ENCODE data around the gene ENTHD1.

The ENTHD1 gene

GRCh38 chr22:39773976-39774539, 119.5 kb downstream of the ENTHD1 start:
- H3K4me3 ChIP-seq (replicated peaks; ENCODE audit: low read depth, low read length): no peak overlapping the region
- DNase-seq (ENCODE audit: low read depth): no peak
- TF ChIP-seq CTCF (IDR thresholded peaks at IDR 0.05; ENCODE audit: low read length, missing control alignments): no peak

- TF ChIP-seq CTCF (IDR thresholded peaks at IDR 0.05; ENCODE audit: low read length, missing control alignments): no peak
- no peak for DNase-seq (ENCODE audit: low read depth)
- H3K4me3 ChIP-seq (replicated peaks; ENCODE audit: low read depth, low read length): no peak overlapping the region
Observed at GRCh38 chr22:39773503-39773902, 120.1 kb downstream of the ENTHD1 start.

- DNase-seq (ENCODE audit: low read depth): no peak
- no peak overlapping the region for H3K4me3 ChIP-seq (replicated peaks; ENCODE audit: low read depth, low read length)
- TF ChIP-seq CTCF (IDR thresholded peaks at IDR 0.05; ENCODE audit: low read length, missing control alignments): no peak
Observed at GRCh38 chr22:39771486-39771885, 122.1 kb downstream of the ENTHD1 start.

- DNase-seq (ENCODE audit: low read depth): no peak
- TF ChIP-seq CTCF (IDR thresholded peaks at IDR 0.05; ENCODE audit: low read length, missing control alignments): no peak
- no peak overlapping the region for H3K4me3 ChIP-seq (replicated peaks; ENCODE audit: low read depth, low read length)
Observed at GRCh38 chr22:39765661-39766060, 127.9 kb downstream of the ENTHD1 start.

GRCh38 chr22:39765046-39765445, 128.5 kb downstream of the ENTHD1 start:
- TF ChIP-seq CTCF (IDR thresholded peaks at IDR 0.05; ENCODE audit: low read length, missing control alignments): no peak
- H3K4me3 ChIP-seq (replicated peaks; ENCODE audit: low read depth, low read length): no peak overlapping the region
- DNase-seq (ENCODE audit: low read depth): no peak

GRCh38 chr22:39763276-39763675, 130.3 kb downstream of the ENTHD1 start:
- TF ChIP-seq CTCF (IDR thresholded peaks at IDR 0.05; ENCODE audit: low read length, missing control alignments): no peak
- no peak overlapping the region for H3K4me3 ChIP-seq (replicated peaks; ENCODE audit: low read depth, low read length)
- DNase-seq (ENCODE audit: low read depth): no peak

GRCh38 chr22:39750759-39751158, 142.8 kb downstream of the ENTHD1 start:
- no peak overlapping the region for H3K4me3 ChIP-seq (replicated peaks; ENCODE audit: low read depth, low read length)
- TF ChIP-seq CTCF (IDR thresholded peaks at IDR 0.05; ENCODE audit: low read length, missing control alignments): no peak
- no peak for DNase-seq (ENCODE audit: low read depth)

Measured in fibroblast of pulmonary artery (primary cell).